Non-pigmented ciliary epithelial cell (primary cell): ENCODE data around the gene MAP3K19.
"Not testable (repeated sequence)": the region's sequence is repeated elsewhere in the genome, so short reads cannot be mapped to it uniquely, and the experiment has no call there.

Experiments
- DNase-seq: peaks from one replicate; pipeline ENCODE4 v3.0.0-alpha.2; 2010; ENCODE audit warnings: low read depth

The MAP3K19 gene

GRCh38 chr2:135052042-135052876 lies 5.0 kb upstream of the MAP3K19 start, which contains the start of gene RAB3GAP1:
TSS of gene RAB3GAP1 (plus strand) at chr2:135052292. CDS start at chr2:135052308, 16 bp downstream.
- DNase-seq: peak; percentile 58

GRCh38 chr2:135050684-135051083 lies 3.4 kb upstream of the MAP3K19 start:
- no peak for DNase-seq

- DNase-seq: no peak
Measured at GRCh38 chr2:135050132-135050531, 2.9 kb upstream of the MAP3K19 start.

GRCh38 chr2:135048122-135048521 lies 875 bp upstream of the MAP3K19 start:
- no peak for DNase-seq

- no peak for DNase-seq
Measured at GRCh38 chr2:135043345-135043744, 3.9 kb downstream of the MAP3K19 start.

- no peak for DNase-seq
Measured at GRCh38 chr2:135037831-135038230, 9.4 kb downstream of the MAP3K19 start.

- not testable (repeated sequence) for DNase-seq
Measured at GRCh38 chr2:135033216-135033615, 14.0 kb downstream of the MAP3K19 start.

GRCh38 chr2:135030826-135031225 lies 16.4 kb downstream of the MAP3K19 start:
- no peak for DNase-seq

- no peak for DNase-seq
Measured at GRCh38 chr2:135029481-135030134, 17.6 kb downstream of the MAP3K19 start.

GRCh38 chr2:135023886-135024485 lies 23.3 kb downstream of the MAP3K19 start:
- DNase-seq: no peak

GRCh38 chr2:135022952-135023880 lies 24.0 kb downstream of the MAP3K19 start:
- no peak for DNase-seq

- DNase-seq: no peak
Measured at GRCh38 chr2:135021618-135022017, 25.6 kb downstream of the MAP3K19 start.

- no peak for DNase-seq
Measured at GRCh38 chr2:135011633-135012032, 35.6 kb downstream of the MAP3K19 start.

GRCh38 chr2:135010200-135010942 lies 36.9 kb downstream of the MAP3K19 start:
- no peak for DNase-seq

GRCh38 chr2:135009339-135009738 lies 37.9 kb downstream of the MAP3K19 start:
- no peak for DNase-seq

GRCh38 chr2:135005753-135006152 lies 41.5 kb downstream of the MAP3K19 start:
- no peak for DNase-seq

- DNase-seq: peak; percentile 18
Measured at GRCh38 chr2:135004005-135004746, 43.1 kb downstream of the MAP3K19 start.

- no peak for DNase-seq
Measured at GRCh38 chr2:135002836-135003235, 44.4 kb downstream of the MAP3K19 start.

- DNase-seq: no peak
Measured at GRCh38 chr2:134999521-134999920, 47.7 kb downstream of the MAP3K19 start.

- DNase-seq: no peak
Measured at GRCh38 chr2:134988994-134989605, 58.1 kb downstream of the MAP3K19 start.
